Dendritic cell treated with granulocyte-macrophage colony-stimulating factor and Interleukin-4, amounts not matched to agents 40 ng/mL and 50 ng/mL, for 4 days (primary cell): ENCODE data around the gene SLC4A3.
"Not testable (repeated sequence)": the region's sequence is repeated elsewhere in the genome, so short reads cannot be mapped to it uniquely, and the experiment has no call there.

Experiments
- H3K27ac Mint-ChIP-seq: one replicate; pipeline ENCODE4 v1.8.0; 2022; ENCODE audit warnings: mild to moderate bottlenecking, mixed read lengths
- H3K27me3 Mint-ChIP-seq: one replicate; pipeline ENCODE4 v1.8.0; 2022; ENCODE audit warnings: mild to moderate bottlenecking, mixed read lengths
- H3K36me3 Mint-ChIP-seq: one replicate; pipeline ENCODE4 v1.8.0; 2022; ENCODE audit warnings: low read depth, mixed read lengths
- H3K4me1 Mint-ChIP-seq: one replicate; pipeline ENCODE4 v1.8.0; 2022; ENCODE audit warnings: low read depth, mixed read lengths
- H3K4me3 Mint-ChIP-seq: one replicate; pipeline ENCODE4 v1.8.0; 2022; ENCODE audit warnings: mild to moderate bottlenecking, moderate library complexity, mixed read lengths
- H3K9me3 Mint-ChIP-seq: one replicate; pipeline ENCODE4 v1.8.0; 2022; ENCODE audit warnings: mixed read lengths
- intact Hi-C: fragments of 100-400 bp; cut with micrococcal nuclease; formaldehyde crosslinking; loops from one replicate; pipeline ENCODE4 v1.15.0; 2022

SLC4A3 gene

DNA sequence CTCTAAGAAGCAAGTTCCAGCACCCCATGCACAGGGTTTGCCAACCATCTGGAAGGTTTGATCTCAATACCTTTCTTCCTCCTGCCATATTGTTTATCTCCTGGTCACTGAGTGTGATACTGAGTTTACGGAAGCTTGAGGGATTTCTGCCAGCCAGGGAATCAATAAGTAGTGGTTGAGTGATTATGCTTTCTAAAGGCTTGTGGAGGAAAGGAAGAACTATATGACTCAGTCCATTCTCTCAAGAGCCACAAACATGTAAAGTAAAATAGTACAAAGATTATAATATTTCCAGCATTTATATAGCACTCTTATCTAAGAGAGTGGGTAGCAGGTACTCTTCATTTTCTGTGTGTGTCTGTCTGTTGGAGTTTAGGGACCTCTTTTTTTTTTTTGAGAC is 49.2 kb downstream of the SLC4A3 start:
- no peaks in the 10 kb centered on the region for H3K36me3 Mint-ChIP-seq
- H3K27me3 Mint-ChIP-seq: peaks cover 17% of the 10 kb centered on the region
- intact Hi-C loops: no loop called here
- H3K9me3 Mint-ChIP-seq: peaks cover 4% of the 10 kb centered on the region
- H3K4me1 Mint-ChIP-seq: no peaks in the 10 kb centered on the region
- no peak overlapping the region for H3K4me3 Mint-ChIP-seq
- no peak overlapping the region for H3K27ac Mint-ChIP-seq

DNA sequence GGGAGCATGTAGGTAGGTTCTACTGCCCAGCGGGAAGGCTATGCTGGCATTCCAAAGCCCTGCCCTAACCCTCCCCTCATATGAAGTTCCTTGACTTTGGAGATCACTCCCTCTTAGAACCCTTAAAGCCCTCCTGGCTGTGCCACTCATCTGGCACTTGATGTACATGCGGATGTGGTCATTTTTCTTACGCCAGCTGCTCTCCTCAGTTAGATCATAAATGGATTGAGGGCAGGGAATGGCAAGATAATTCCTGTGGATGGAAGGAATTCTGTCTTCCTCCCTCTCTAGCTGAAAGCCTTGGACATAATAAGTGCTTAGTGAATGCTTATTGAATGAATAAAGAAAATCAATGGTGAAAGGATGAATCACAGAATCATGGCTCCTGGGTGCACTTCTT is 51.6 kb downstream of the SLC4A3 start:
- H3K4me1 Mint-ChIP-seq: peaks cover 6% of the 10 kb centered on the region
- H3K27ac Mint-ChIP-seq: no peak overlapping the region
- no peak overlapping the region for H3K4me3 Mint-ChIP-seq
- H3K27me3 Mint-ChIP-seq: peaks cover 23% of the 10 kb centered on the region
- H3K36me3 Mint-ChIP-seq: no peaks in the 10 kb centered on the region
- H3K9me3 Mint-ChIP-seq: peaks cover 25% of the 10 kb centered on the region
- intact Hi-C loops: no loop called here

DNA sequence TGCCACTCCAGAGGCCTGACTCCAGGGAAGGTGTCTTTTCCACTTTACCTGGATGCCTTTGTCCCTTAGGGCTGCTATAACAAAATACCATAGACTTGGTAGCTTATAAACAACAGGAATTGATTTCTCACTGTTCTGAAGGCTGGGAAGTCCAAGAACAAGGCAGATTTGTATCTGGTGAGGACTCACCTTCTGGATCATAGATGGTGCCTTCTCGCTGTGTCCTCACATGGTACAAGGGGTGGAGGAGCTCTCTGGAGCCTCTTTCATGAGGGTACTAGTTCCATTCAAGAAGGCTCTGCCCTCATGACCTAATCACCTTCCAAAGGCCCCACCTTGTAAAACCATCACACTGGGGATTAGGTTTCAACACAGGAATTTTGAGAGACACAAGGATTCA is 52.1 kb downstream of the SLC4A3 start:
- no peak overlapping the region for H3K4me3 Mint-ChIP-seq
- peaks cover 25% of the 10 kb centered on the region for H3K9me3 Mint-ChIP-seq
- intact Hi-C loops: no loop called here
- peaks cover 27% of the 10 kb centered on the region for H3K27me3 Mint-ChIP-seq
- no peak overlapping the region for H3K27ac Mint-ChIP-seq
- H3K36me3 Mint-ChIP-seq: no peaks in the 10 kb centered on the region
- H3K4me1 Mint-ChIP-seq: peaks cover 6% of the 10 kb centered on the region

DNA sequence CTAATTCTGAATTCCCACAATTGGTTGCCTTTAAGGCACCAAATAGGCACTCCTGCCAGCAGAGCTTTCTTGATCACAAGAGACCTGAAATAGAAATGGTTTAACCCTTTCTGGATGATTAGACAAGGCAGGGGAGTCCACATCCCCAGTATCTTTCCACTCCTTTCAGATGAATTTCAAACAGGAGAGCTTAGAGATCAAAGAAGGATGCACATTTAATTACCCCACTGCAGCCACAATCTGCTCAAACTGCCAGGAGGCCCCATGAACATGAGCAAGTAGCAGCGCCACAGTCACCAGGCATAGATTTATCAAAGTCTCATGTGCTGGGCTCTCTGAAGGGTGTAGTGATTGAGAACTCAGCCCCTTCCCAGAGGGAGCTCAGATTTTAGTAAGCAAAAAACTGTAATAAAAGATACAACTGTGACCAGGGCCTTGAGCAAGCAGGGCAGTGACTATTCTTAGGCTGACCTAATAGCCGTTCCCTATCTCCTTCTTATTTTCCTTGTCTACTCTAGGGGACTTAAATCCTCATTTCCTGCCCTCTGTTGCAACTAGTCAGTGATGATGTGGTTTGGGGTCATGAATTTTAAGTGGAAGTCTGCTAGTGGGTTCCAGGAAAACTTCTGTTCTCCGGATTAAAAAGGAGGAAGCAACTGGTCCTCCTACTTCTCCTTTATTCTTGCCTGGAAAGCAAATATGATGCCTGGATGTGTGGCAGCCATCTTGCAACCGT is 53.7 kb downstream of the SLC4A3 start:
- Mint-ChIP-seq H3K27ac (no peak overlapping the region), H3K27me3 (peaks cover 35% of the 10 kb centered on the region), H3K9me3 (peaks cover 25% of the 10 kb centered on the region), H3K4me3 (no peak overlapping the region), H3K36me3 (no peaks in the 10 kb centered on the region), H3K4me1 (peaks cover 14% of the 10 kb centered on the region)
- intact Hi-C loops: no loop called here

DNA sequence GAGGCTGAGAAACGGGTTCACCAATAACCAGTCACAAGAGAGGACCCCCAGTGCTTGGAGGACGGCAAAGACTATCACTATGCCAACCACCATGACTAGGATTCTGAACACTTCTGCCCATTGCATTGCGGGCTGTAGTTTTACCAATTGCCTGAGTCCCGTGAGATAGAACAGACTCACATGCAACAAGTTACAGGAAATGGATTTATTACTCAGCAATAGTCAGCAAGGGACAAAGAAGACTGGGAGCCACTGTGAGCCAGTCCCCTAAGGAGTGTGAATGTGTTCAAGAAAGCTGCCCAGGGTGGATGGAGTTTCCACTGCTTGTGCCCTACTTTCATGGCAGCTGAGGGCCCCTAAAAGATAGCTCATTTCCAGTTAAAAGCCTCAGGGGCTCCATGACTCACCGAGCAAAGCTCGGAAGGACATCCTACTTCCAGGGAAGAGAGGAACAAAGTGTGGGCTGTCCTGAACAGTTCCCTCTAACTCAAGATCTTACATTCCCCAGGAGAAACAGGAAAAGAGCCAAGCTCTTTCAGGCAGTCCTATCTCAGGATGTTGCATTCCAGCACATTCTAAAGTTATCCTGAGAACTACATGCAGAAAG is 54.4 kb downstream of the SLC4A3 start:
- peaks cover 39% of the 10 kb centered on the region for H3K27me3 Mint-ChIP-seq
- peaks cover 25% of the 10 kb centered on the region for H3K9me3 Mint-ChIP-seq
- peaks cover 14% of the 10 kb centered on the region for H3K4me1 Mint-ChIP-seq
- no peaks in the 10 kb centered on the region for H3K36me3 Mint-ChIP-seq
- no peak overlapping the region for H3K4me3 Mint-ChIP-seq
- intact Hi-C loops: no loop called here
- H3K27ac Mint-ChIP-seq: no peak overlapping the region

DNA sequence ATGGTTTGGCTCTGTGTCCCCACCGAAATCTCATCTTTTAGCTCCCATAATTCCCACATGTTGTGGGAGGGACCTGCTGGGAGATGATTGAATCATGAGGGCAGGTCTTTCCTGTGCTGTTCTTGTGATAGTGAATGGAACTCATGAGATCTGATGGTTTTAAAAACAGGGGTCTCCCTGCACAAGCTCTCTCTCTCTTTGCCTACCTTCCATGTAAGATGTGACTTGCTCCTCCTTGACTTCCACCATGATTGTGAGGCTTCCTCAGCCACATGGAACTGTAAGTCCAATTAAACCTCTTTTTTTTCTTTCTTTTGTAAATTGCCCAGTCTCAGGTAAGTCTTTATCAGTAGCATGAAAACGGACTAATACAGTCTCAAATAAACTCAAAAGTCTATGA is 56.0 kb downstream of the SLC4A3 start:
- H3K27ac Mint-ChIP-seq, intact Hi-C loops, H3K36me3 Mint-ChIP-seq, H3K4me3 Mint-ChIP-seq: not testable (repeated sequence)
- Mint-ChIP-seq H3K27me3 (peaks cover 45% of the 10 kb centered on the region), H3K9me3 (peaks cover 25% of the 10 kb centered on the region), H3K4me1 (peaks cover 14% of the 10 kb centered on the region)

DNA sequence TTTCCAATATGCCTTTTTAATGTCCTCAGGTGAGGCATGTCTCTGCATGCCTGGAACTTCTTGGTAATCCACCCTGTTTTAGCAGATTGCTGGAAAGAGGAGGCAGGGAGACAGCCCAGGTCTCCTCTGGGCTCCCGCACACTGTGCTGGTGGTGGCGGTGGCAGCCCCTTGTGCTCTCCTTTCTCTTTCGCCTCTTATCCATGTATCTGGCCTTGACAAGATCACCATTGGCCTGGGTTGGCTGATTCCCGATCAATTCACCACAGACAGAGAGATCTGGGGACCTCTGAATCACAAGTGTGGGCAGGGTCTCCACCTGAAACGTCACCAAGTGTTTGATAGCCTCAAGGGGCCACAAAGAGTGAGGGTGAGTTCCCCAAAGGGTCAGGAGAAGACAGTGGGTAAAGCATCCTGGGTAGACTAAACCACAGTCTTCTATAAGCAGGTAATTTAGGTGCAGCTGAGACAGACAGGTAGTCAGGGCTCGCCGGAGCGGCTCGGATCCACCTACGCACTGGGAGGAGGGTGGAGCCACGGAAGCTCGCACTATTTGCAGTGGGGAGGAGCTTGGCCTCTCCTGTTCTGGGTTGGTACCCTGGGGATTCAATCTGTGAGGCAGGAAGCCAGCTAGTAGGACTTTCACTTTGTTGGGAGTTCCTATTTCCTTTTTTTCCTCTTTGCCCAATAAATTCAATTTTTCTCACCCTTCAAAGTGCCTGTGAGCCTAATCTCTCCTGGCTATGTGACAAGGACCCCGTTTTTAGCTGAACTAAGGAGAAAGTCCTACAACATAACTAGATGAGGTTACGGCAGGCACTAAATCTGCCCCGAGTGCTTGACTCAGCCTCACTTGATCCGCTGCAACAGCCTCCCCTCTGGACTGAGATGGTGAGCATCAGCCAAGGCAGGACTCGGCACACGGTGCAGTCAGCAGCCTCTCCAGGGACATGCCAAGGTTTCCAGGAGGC is 57.6 kb downstream of the SLC4A3 start:
- H3K4me3 Mint-ChIP-seq: no peak overlapping the region
- peaks cover 14% of the 10 kb centered on the region for H3K4me1 Mint-ChIP-seq
- H3K27ac Mint-ChIP-seq: no peak overlapping the region
- H3K27me3 Mint-ChIP-seq: peaks cover 51% of the 10 kb centered on the region
- H3K9me3 Mint-ChIP-seq: peaks cover 25% of the 10 kb centered on the region
- no peaks in the 10 kb centered on the region for H3K36me3 Mint-ChIP-seq
- intact Hi-C loops: no loop called here

DNA sequence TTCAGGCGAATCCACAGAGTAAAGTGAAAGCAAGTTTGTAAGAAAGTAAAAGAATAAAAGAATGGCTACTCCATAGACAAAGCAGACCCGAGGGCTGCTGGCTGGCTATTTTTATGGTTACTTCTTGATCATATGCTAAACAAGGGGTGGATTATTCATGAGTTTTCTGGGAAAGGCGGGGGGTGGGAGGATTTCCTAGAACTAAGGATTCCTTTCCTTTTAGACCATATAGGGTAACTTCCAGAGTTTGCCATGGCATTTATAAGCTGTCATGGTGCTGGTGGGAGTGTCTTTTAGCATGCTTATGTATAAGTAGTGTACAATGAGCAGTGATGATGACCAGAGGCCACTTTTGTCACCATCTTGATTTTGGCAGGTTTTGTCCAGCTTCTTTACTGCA is 59.8 kb downstream of the SLC4A3 start:
- no peak overlapping the region for H3K4me3 Mint-ChIP-seq
- H3K36me3 Mint-ChIP-seq: no peaks in the 10 kb centered on the region
- peaks cover 12% of the 10 kb centered on the region for H3K4me1 Mint-ChIP-seq
- peaks cover 14% of the 10 kb centered on the region for H3K9me3 Mint-ChIP-seq
- intact Hi-C loops: no loop called here
- H3K27me3 Mint-ChIP-seq: peaks cover 56% of the 10 kb centered on the region
- H3K27ac Mint-ChIP-seq: no peak overlapping the region

DNA sequence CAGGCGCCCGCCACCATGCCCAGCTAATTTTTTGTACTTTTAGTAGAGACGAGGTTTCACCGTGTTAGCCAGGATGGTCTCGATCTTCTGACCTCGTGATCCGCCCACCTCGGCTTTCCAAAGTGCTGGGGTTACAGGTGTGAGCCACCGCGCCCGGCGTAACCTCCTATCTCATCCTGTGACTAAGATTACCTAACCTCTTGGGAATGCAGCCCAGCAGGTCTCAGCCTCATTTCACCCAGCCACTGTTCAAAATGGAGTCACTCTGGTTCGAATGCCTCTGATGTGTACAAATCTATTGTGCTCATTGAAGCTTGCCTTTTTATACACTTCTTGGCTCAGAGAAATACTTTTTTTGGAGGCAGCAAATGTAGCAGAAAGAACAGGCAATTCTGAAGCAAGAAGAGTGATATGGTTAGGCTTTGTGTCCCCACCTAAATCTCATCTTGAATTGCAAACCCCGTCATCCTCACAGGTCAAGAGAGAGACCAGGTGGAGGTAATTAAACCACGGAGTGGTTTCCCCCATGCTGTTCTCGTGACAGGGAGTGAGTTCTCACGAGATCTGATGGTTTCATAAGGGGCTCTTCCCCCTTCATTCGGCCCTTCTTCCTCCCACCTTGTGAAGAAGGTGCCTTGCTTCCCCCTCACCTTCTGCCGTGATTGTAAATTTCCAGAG is 60.6 kb downstream of the SLC4A3 start:
- no peak overlapping the region for H3K4me3 Mint-ChIP-seq
- intact Hi-C loops: no loop called here
- H3K9me3 Mint-ChIP-seq: peaks cover 9% of the 10 kb centered on the region
- no peaks in the 10 kb centered on the region for H3K36me3 Mint-ChIP-seq
- H3K27me3 Mint-ChIP-seq: peaks cover 55% of the 10 kb centered on the region
- H3K27ac Mint-ChIP-seq: no peak overlapping the region
- H3K4me1 Mint-ChIP-seq: peaks cover 8% of the 10 kb centered on the region

DNA sequence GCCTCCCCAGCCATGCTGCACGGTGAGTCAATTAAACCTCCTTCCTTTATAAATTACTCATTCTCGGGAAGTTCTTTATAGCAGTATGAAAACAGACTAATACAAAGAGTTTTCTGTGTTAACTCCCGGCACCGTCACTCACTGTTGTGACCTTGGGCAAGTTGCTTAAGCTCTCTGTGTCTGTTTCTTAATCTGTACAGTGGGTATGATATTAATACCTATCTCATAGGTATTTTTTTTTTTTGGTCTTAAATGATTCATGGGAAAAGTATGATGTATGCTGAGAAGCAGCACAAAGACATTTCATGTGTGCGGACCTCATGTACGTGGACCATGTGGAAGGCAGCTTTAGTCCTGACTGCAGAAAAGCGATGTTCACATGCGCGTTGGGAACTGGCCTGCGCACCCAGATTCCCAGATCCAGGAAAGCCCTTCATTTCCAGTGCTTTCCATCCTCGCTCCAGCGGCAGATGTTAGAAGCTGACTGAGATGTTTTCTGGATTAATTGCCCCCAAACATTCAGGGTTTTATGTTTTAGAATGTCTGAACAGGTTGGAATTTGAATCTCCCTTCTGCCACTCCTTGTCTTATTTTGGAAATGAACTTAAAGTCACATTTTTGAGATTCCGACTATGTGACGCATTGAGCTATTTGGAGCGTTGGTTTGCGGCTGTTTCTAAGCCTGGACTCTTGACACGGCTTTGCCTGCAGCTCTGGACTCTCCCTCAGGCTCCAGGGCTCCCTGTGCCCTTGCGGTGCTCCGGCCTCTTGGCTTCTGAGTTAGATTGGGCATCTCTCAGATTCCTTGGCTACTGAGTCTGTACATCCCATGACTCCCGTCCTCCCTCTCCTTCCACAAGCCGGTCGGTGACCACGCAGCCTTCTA is 61.4 kb downstream of the SLC4A3 start:
- peaks cover 2% of the 10 kb centered on the region for H3K9me3 Mint-ChIP-seq
- H3K27ac Mint-ChIP-seq: no peak overlapping the region
- peaks cover 55% of the 10 kb centered on the region for H3K27me3 Mint-ChIP-seq
- H3K36me3 Mint-ChIP-seq: no peaks in the 10 kb centered on the region
- intact Hi-C loops: loop anchor here (1.0 kb wide), 1 partner anchor 148 kb away; no protein-coding TSS in a partner anchor
- H3K4me3 Mint-ChIP-seq: no peak overlapping the region
- peaks cover 8% of the 10 kb centered on the region for H3K4me1 Mint-ChIP-seq

DNA sequence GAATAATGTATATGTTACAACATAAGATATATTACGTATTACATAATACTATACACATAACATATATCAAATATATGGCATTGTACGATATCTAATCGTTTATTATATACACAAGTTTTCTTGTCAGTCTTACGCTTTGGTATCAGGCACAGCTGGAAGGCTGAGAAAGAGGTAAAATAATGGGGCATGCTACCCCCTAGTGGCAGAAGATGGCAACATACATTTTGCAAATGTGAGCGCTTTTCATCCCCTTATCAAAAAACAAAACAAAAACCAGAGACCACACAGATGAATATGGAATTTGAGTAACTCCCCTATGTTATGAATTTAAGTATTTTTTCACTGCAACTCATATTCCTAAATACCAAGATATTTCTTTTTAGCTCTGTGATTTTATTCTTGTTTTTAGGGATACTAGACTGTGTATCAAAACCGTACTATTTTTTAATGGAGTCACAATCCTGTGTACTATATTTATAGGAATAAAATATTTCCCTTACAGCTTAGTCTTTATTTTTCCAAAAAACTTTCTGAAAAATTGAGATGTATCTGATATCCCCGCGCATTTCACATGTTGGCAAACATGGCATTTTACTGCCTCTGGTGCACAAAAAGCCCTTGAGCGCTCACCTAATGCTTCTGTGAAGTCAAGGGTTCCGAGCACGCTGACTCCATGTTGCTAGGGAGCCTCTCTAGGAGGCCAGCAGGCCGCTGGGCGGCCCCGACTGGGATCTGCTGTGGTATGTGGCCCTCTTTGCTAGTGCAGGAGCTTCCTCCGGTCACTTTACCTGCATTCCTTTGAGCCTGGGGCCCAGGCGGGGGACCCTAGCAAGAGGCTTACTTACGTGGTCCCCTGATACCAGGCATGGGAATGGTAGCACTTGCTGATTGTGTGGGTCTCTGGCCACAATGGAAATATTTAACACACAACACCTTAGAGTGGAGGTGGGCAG is 62.5 kb downstream of the SLC4A3 start:
- Mint-ChIP-seq H3K27me3 (peaks cover 43% of the 10 kb centered on the region), H3K9me3 (no peaks in the 10 kb centered on the region), H3K36me3 (no peaks in the 10 kb centered on the region), H3K27ac (no peak overlapping the region), H3K4me1 (peaks cover 6% of the 10 kb centered on the region), H3K4me3 (no peak overlapping the region)
- intact Hi-C loops: loop anchor here (1.0 kb wide), 1 partner anchor 149 kb away; no protein-coding TSS in a partner anchor

DNA sequence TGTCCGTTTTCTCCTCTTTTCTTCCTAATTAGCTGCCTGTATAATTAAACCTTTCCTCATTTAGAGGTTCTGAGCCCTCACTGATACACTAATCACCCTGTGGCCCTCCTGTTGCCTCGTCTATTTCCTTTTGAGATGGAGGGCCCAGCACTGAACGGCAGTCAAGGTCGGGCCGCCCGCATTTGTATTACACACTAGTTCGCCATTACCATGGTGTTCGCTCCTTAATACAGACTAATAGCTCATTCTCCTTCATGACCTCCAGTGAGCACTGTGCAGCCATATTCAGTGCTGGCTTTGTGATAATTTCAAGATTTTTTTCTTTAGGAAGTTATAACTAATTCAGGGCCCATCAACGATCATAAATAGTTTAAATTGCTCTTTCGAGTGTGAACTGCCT is 64.1 kb downstream of the SLC4A3 start:
- H3K27me3 Mint-ChIP-seq: peaks cover 32% of the 10 kb centered on the region
- intact Hi-C loops: no loop called here
- H3K36me3 Mint-ChIP-seq: no peaks in the 10 kb centered on the region
- no peak overlapping the region for H3K4me3 Mint-ChIP-seq
- no peaks in the 10 kb centered on the region for H3K9me3 Mint-ChIP-seq
- H3K4me1 Mint-ChIP-seq: no peaks in the 10 kb centered on the region
- no peak overlapping the region for H3K27ac Mint-ChIP-seq
